Memory B cell (primary cell): ENCODE measurements around the gene PSMD9.
"Not testable (repeated sequence)": the region's sequence is repeated elsewhere in the genome, so short reads cannot be mapped to it uniquely, and the experiment has no call there.

Experiments used
- ATAC-seq: fragments of 150-1000 bp; cut with Tn5 transposase; 2 replicates; pipeline ENCODE4 v1.10.0; 2021; ENCODE audit warnings: low read depth, mild to moderate bottlenecking, moderate library complexity
- DNase-seq, 2 donors: peaks; one replicate each; pipeline ENCODE4 v3.0.0; 2022; ENCODE audit warnings: low spot score in 2 of 2
- H3K27ac Mint-ChIP-seq: one replicate; pipeline ENCODE4 v1.8.0; 2022; ENCODE audit warnings: mild to moderate bottlenecking, moderate library complexity, mixed read lengths
- H3K27me3 Mint-ChIP-seq: one replicate; pipeline ENCODE4 v1.8.0; 2022; ENCODE audit warnings: mixed read lengths
- H3K36me3 Mint-ChIP-seq: one replicate; pipeline ENCODE4 v1.8.0; 2022; ENCODE audit warnings: mild to moderate bottlenecking, mixed read lengths
- H3K4me1 Mint-ChIP-seq: one replicate; pipeline ENCODE4 v1.8.0; 2022; ENCODE audit warnings: mixed read lengths
- H3K4me3 Mint-ChIP-seq: one replicate; pipeline ENCODE4 v1.8.0; 2022; ENCODE audit warnings: mild to moderate bottlenecking, moderate library complexity, mixed read lengths
- H3K9me3 Mint-ChIP-seq: one replicate; pipeline ENCODE4 v1.8.0; 2022; ENCODE audit warnings: mixed read lengths

Gene PSMD9, protein sequence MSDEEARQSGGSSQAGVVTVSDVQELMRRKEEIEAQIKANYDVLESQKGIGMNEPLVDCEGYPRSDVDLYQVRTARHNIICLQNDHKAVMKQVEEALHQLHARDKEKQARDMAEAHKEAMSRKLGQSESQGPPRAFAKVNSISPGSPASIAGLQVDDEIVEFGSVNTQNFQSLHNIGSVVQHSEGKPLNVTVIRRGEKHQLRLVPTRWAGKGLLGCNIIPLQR

DNA sequence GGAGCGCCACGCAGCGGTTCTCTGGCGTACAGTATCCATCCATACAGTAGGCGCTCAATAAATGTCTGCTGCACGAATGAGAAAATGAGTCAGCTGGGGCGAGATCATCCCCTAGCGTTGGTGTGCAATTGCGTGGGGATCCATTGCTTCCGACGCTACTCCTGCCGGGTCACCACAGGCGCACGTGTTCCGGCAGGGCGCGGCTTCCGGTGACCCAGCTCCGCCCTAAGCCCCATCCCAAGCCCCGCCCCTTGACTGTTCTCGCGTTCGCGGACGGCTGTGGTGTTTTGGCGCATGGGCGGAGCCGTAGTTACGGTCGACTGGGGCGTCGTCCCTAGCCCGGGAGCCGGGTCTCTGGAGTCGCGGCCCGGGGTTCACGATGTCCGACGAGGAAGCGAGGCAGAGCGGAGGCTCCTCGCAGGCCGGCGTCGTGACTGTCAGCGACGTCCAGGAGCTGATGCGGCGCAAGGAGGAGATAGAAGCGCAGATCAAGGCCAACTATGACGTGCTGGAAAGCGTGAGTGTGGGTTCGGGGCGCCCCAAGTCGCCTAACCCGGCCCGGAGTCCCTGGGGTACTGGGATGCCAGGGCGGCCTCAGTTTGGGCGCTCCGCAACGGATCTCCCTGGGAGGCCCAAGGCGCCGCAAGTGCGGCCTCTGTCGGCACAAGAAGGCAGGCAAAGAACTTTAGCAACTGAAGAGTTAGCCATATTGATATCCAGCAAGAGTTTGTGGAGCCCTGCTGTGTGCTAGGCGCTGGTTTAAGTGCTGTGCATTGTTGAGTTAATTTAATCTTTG, at the start of gene PSMD9:
PSMD9 (plus strand) TSS at position 313 of the 796 bp plus-strand sequence; CDS start at position 380, 67 bp downstream.
- peak; percentile 90 for ATAC-seq
- DNase-seq = peak; percentile 97 to 99
- H3K9me3 Mint-ChIP-seq = no peaks in the 10 kb centered on the region
- H3K27ac Mint-ChIP-seq = peak within 1 kb of the TSS; percentile 91
- peak within 1 kb of the TSS; percentile 97 for H3K4me3 Mint-ChIP-seq
- no peaks in the 10 kb centered on the region for H3K36me3 Mint-ChIP-seq
- peaks cover 10% of the 10 kb centered on the region for H3K4me1 Mint-ChIP-seq
- no peaks in the 10 kb centered on the region for H3K27me3 Mint-ChIP-seq

DNA sequence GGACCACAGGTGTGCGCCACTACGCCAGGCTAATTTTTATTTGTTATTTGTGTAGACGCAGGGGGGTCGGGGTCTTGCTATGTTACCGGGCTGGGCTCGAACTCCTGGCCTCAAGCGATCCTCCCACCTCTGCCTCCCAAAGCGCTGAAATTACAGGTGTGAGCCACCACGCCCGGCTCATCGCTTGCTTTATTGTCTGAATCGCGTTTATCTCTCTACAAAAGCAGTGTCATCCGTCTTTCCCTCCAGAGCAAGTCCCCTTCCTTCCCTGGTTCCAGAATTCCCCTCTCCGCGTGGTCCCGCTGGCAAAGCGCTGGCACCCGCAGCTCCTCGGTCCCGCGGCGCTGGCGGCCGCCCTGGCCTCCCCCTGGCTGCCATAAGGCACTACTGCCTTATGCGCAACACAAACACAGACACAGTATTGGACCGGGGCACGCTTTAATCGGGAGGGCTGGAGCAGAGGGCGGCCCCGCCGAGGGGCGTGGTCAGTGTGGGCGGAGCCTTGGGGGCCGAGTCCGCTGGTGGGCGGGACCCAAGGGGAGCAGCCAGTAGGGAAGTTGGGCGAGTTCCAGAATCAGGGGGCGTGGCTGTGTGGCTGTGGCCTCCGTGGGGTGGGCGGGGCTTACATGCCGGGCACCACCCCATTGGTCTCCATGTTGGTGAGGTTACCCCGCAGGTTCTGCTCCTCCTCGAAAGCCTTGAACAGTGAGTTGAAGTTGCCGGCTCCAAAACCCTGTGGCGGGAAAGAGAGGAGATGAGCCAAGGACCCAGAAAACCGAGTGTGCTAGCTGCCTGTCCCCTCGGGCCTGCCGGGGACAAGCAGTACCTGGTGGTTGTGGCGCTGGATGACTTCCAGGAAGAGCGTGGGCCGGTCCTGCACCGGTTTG, 49.2 kb upstream of the PSMD9 start:
- Mint-ChIP-seq H3K9me3 (no peaks in the 10 kb centered on the region), H3K4me1 (peaks cover 13% of the 10 kb centered on the region), H3K4me3 (peak overlapping the region; percentile 95), H3K27ac (peak overlapping the region; percentile 77), H3K36me3 (no peaks in the 10 kb centered on the region), H3K27me3 (no peaks in the 10 kb centered on the region)
- ATAC-seq (peak; percentile 96), DNase-seq (peak; percentile 99)

DNA sequence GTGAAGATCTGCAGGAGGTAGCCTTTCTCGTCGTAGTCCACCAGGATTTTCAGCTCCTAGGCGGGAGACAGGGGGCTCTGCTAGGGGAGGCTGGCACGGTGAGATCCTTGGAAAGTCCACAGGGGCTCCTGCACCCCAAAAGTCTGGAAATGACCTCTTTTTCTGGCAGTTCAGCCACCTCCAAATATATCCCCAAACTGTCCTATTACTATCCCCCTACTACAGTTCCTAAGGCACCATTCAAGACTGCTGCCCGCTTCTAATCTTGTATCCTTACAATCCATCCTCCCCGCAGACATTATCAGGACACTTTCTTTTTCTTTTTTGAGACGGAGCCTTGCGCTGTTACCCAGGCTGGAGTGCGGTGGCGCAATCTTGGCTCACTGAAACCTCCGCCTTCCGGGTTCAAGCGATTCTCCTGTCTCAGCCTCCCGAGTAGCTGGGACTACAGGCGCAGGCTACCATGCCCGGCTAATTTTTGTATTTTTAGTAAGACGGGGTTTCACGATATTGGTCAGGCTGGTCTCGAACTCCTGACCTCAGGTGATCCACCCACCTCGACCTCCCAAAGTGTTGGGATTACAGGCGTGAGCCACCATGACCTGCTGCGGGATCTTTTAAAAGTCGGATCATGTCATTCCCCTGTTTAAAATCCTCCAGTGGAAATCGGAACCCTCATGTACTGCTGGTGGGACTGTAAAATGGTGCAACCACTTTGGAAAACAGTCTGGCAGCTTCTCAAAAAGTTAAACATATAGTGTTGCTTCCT, 48.4 kb upstream of the PSMD9 start:
- Mint-ChIP-seq H3K36me3 (no peaks in the 10 kb centered on the region), H3K9me3 (no peaks in the 10 kb centered on the region), H3K4me3 (peak overlapping the region; percentile 95), H3K27ac (peak overlapping the region; percentile 77), H3K27me3 (no peaks in the 10 kb centered on the region), H3K4me1 (peaks cover 13% of the 10 kb centered on the region)
- DNase-seq (no peak), ATAC-seq (no peak)

DNA sequence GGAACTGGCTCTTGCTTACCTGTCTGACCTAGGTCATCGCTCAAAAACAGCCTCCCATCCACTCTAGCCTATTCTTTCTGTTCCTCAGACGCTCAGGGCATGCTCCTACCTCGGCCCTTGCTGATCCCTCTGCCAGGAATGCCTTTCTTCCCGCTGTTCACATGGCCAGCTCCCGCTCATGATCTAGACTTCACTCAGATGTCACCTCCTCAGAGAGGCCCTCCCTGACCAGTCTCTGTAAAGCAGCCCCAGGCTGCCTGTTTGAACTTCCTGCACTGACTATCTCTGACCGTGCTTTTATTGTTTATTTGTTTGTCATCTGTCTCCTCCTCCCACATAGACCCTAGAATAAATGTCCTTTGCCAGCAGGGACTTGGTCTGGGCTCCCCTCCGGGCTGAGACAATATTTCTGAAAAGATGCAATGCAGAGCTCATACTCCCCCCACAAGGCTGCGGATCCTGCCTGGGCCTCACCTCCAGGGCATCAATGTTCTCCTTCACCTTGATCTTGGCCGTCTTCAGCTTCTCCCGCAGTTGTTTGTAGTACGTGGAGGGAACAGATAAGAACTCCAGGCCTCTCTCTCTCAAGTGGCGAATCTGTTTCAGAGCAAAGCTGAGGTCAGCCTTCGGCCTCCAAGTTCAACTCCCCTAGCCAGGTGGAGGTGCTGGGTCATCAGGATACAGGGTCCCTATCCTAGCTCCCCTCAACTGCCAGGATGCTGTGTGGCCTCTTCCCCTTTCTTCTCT, 45.2 kb upstream of the PSMD9 start:
- H3K27ac Mint-ChIP-seq = no peak overlapping the region

DNA sequence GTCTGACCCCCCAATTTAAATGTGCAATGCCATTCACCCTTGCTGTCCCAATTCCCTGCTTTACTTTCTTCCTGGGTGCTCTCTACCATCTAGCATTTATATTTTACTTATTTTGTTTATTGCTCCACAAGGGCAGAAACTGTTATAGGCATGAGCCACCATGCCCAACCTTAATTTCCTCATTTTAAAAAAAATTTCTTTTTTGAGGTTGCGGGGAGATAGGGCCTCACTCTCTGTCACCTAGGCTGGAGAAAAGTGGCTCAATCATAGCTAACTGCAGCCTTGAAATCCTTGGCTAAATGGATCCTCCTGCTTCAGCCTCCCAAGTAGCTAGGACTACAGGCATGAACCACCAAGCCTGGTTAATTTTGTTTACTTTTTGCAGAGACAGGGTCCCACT, 42.9 kb upstream of the PSMD9 start:
- DNase-seq (no peak), ATAC-seq (peak; percentile 77)
- Mint-ChIP-seq H3K27me3 (no peaks in the 10 kb centered on the region), H3K36me3 (no peaks in the 10 kb centered on the region), H3K4me3 (no peak overlapping the region), H3K4me1 (peaks cover 5% of the 10 kb centered on the region), H3K9me3 (no peaks in the 10 kb centered on the region), H3K27ac (no peak overlapping the region)

More for the DNA sequence above, 45.2 kb upstream of the PSMD9 start:
- Mint-ChIP-seq H3K4me3 (no peak overlapping the region), H3K36me3 (no peaks in the 10 kb centered on the region), H3K9me3 (no peaks in the 10 kb centered on the region), H3K4me1 (peaks cover 12% of the 10 kb centered on the region), H3K27me3 (no peaks in the 10 kb centered on the region)
- DNase-seq (no peak), ATAC-seq (no peak)

DNA sequence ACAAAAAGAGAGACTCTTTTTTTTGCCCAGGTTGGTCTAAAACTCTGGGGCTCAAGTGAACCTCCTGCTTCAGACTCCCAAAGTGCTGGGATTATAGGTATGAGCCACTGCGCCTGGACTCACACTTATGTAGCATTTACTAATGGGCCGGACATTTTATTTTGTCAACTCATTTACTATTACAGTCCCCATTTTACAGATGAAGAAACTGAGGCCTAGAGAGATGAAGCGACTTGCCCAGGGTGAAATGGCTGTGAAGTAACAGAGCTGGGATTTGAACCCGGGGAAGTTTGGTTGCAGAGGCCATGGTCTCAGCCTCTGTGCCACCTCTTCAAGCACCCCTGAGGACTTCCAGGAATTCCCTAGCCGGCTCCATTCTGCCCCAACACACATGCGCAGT, 39.4 kb upstream of the PSMD9 start:
- Mint-ChIP-seq H3K4me1 (peaks cover 5% of the 10 kb centered on the region), H3K36me3 (no peaks in the 10 kb centered on the region), H3K27me3 (peaks cover 2% of the 10 kb centered on the region), H3K4me3 (no peak overlapping the region), H3K9me3 (no peaks in the 10 kb centered on the region), H3K27ac (no peak overlapping the region)
- DNase-seq (no peak), ATAC-seq (no peak)

DNA sequence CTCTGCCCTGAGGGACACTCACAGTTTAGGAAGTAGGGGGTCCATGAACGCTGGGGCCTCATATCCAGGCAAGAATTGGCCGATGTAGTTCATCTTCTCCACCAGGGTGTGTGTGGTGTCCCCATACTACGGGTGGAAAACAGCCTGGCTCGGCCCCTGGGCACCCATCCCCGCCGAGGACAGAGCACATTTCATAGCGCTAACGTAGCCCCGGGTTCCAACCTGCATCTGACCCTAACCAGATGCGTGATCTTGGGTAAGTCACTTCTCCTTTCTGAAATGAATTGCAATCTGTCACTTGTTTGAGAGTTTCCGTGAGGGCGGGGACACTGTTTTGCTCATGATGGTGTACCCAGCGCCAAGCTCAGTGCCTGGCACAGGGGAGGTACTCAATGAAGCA, 38.9 kb upstream of the PSMD9 start:
- Mint-ChIP-seq H3K27ac (no peak overlapping the region), H3K4me1 (peaks cover 5% of the 10 kb centered on the region), H3K27me3 (peaks cover 2% of the 10 kb centered on the region), H3K36me3 (no peaks in the 10 kb centered on the region), H3K4me3 (no peak overlapping the region), H3K9me3 (no peaks in the 10 kb centered on the region)
- peak; percentile 21 for ATAC-seq
- no peak for DNase-seq

DNA sequence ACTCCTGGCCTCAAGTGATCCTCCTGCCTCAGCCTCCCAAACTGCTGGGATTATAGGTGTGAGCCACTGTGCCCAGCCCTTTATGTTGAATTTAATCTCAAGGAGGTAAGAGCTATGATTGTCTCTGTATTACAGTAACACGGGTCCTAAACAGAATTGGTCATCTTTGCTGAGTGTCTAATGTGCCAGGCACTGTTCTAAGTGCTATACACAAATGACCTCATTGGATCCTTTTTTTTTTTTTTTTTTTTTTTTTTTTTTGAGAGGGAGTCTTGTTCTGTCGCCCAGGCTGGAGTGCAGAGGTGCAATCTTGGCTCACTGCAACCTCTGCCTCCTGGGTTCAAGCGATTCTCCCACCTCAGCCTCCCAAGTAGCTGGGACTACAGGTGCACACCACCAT, 36.2 kb upstream of the PSMD9 start:
- not testable (repeated sequence) for ATAC-seq, H3K27me3 Mint-ChIP-seq, DNase-seq, H3K9me3 Mint-ChIP-seq, H3K4me3 Mint-ChIP-seq, H3K36me3 Mint-ChIP-seq, H3K27ac Mint-ChIP-seq
- H3K4me1 Mint-ChIP-seq = peaks cover 18% of the 10 kb centered on the region

DNA sequence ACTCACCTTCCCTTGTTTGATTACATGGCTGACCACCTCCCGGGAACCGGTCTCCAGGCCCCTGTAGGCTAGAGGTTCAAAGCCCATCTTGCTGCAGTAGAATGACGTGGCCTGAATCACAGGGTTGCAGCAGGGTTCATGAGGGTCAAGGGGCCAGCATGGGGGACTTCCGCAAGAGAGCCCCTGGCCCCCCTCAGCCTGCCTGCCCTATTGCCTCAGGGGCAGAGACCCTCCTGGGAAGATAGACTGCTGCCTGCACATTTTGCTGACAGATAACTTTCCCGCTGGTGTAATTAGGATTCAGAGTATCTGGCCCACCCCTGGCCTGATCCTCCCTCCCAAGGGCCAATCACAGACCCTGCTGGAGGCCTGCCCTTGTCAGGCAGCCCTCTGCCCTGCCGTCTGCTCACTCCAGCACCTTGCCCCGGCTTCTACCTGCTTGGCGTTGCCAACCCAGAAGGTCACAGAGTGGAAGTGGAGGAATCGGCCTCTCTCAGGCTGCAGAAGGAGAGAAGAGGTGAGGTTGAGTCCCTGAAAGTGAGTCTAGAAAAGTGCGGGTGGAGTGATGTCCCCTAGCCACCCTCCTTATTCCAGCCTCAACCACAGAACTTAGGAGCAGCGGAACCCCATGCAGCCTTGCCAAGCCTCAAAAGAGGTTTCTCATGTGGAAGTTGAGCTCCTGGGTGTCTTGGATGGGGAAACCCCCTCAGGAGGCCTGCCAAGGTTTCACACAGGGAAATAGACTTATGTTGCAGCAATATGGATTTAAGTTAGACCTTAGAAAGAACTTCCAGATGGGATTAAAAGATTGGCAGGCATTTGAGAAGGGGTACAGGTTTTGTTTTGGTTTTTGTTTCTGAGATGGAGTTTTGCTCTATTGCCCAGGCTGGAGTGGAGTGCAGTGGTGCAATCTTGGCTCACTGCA, 31.0 kb upstream of the PSMD9 start:
- Mint-ChIP-seq H3K36me3 (no peaks in the 10 kb centered on the region), H3K27ac (no peak overlapping the region)
- no peak for DNase-seq

DNA sequence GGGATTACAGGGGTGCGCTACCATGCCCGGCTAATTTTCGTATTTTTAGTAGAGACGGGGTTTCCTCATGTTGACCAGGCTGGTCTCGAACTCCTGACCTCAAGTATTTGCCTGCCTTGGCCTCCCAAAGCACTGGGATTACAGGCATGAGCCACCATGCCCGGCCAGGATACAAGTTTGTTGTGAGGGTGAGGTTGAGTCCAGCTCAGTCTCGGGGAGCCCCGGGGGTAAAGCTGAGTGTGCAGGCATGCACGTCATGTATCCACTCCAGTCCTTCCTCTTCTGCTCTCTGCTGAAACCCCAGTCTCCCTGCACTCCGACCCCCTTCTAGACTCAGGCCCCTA, 30.3 kb upstream of the PSMD9 start:
- Mint-ChIP-seq H3K9me3 (no peaks in the 10 kb centered on the region), H3K4me3 (no peak overlapping the region), H3K36me3 (no peaks in the 10 kb centered on the region), H3K27ac (no peak overlapping the region), H3K4me1 (peaks cover 16% of the 10 kb centered on the region), H3K27me3 (peaks cover 2% of the 10 kb centered on the region)
- ATAC-seq = no peak
- DNase-seq = no peak

More for the DNA sequence above, 31.0 kb upstream of the PSMD9 start:
- peaks cover 16% of the 10 kb centered on the region for H3K4me1 Mint-ChIP-seq
- ATAC-seq = no peak
- no peak overlapping the region for H3K4me3 Mint-ChIP-seq
- no peaks in the 10 kb centered on the region for H3K9me3 Mint-ChIP-seq
- no peaks in the 10 kb centered on the region for H3K27me3 Mint-ChIP-seq

DNA sequence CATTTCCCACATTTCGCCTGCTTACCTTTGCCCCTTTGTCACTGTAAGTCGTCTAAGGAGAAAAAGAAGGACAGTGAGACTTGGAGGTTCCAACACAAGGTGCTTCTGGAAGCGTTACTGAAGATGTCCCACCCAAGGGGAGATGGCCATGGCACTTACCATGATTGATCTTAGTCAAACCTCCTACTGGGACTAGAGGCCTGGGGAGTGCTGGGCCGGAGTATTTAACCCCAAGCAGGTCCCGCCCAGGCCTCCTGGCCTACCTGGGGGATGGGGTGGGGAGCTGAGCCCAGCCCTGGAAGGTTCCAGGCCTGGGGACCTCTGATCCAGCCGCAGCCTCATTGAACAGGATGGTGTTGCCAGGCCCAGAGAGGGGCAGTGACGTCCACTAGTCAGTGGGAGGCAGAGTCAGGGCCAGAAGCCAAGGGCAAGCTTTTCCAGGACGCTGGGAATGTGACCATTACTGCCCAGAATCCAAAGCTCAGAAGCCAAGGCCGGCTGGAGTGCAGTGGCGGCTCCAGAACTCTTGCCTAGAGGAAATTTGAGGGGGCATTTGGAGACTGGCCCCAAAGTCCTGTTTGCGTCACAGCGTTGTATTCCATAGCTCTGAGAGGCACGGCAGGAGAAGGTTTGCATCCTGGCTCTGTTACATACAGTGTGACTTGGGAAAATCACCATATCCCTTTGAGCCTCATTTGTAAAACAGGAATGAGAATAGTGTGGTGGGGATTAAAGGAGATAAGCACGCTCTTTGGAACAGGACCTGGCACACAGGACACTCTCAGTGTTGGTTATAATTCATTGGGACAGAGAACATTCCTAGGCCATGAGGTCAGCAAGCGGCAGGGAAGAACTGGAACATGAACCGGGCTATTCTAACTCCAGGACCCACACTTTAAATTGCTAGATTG, 29.7 kb upstream of the PSMD9 start, which contains the start of gene HPD:
HPD (minus strand) TSS at position 198 of the 911 bp plus-strand sequence; CDS start at position 162, 36 bp downstream.
- Mint-ChIP-seq H3K27ac (no peak within 1 kb of the TSS), H3K4me3 (no peak within 1 kb of the TSS), H3K36me3 (no peaks in the 10 kb centered on the region)

More for the DNA sequence above, 29.7 kb upstream of the PSMD9 start, which contains the start of gene HPD:
- Mint-ChIP-seq H3K4me1 (peaks cover 16% of the 10 kb centered on the region), H3K9me3 (no peaks in the 10 kb centered on the region), H3K27me3 (peaks cover 3% of the 10 kb centered on the region)
- no peak for ATAC-seq
- no peak for DNase-seq
